Activated CD4-positive, alpha-beta T cell treated with anti-CD3 and anti-CD28 coated beads for 24 hours (primary cell): ENCODE measurements around the gene TMEM50A.
"Not testable (repeated sequence)": the region's sequence is repeated elsewhere in the genome, so short reads cannot be mapped to it uniquely, and the experiment has no call there.

Experiments used
- DNase-seq, 2 donors: peaks; one replicate each; pipeline ENCODE4 v3.0.0-alpha.2; 2020; ENCODE audit warnings: low read depth in 2 of 2

TMEM50A gene

GRCh38 chr1:25336922-25337354 lies 1.2 kb upstream of the TMEM50A start:
- peak in 1 of 2 donors; percentile 3 for DNase-seq

GRCh38 chr1:25337483-25338187 lies 499 bp upstream of the TMEM50A start:
- not testable (repeated sequence) for DNase-seq

GRCh38 chr1:25338986-25339385 lies 852 bp downstream of the TMEM50A start:
- no peak for DNase-seq

- DNase-seq, result no peak
Measured at GRCh38 chr1:25341746-25342145, 3.6 kb downstream of the TMEM50A start.

GRCh38 chr1:25342846-25343245 lies 4.7 kb downstream of the TMEM50A start:
- no peak for DNase-seq

GRCh38 chr1:25343872-25344271 lies 5.7 kb downstream of the TMEM50A start:
- no peak for DNase-seq

- no peak for DNase-seq
Measured at GRCh38 chr1:25347556-25347955, 9.4 kb downstream of the TMEM50A start.

GRCh38 chr1:25349606-25350005 lies 11.5 kb downstream of the TMEM50A start:
- no peak for DNase-seq

- no peak for DNase-seq
Measured at GRCh38 chr1:25355841-25356395, 17.8 kb downstream of the TMEM50A start.

GRCh38 chr1:25356441-25356840 lies 18.3 kb downstream of the TMEM50A start:
- DNase-seq, result no peak

- DNase-seq, result no peak
Measured at GRCh38 chr1:25356848-25357247, 18.7 kb downstream of the TMEM50A start.

- no peak for DNase-seq
Measured at GRCh38 chr1:25360596-25361581, 22.8 kb downstream of the TMEM50A start.

GRCh38 chr1:25361901-25362300 lies 23.8 kb downstream of the TMEM50A start:
- DNase-seq, result no peak

GRCh38 chr1:25362634-25363559 lies 24.8 kb downstream of the TMEM50A start:
- not testable (repeated sequence) for DNase-seq

- DNase-seq, result no peak
Measured at GRCh38 chr1:25369241-25369640, 31.1 kb downstream of the TMEM50A start.

- DNase-seq, result not testable (repeated sequence)
Measured at GRCh38 chr1:25369691-25370271, 31.6 kb downstream of the TMEM50A start.

- not testable (repeated sequence) for DNase-seq
Measured at GRCh38 chr1:25371757-25372156, 33.6 kb downstream of the TMEM50A start.

GRCh38 chr1:25378367-25378766 lies 40.2 kb downstream of the TMEM50A start:
- not testable (repeated sequence) for DNase-seq

GRCh38 chr1:25382543-25382942 lies 44.4 kb downstream of the TMEM50A start:
- not testable (repeated sequence) for DNase-seq

GRCh38 chr1:25383090-25383489 lies 45.0 kb downstream of the TMEM50A start:
- DNase-seq, result not testable (repeated sequence)

GRCh38 chr1:25383875-25384274 lies 45.7 kb downstream of the TMEM50A start:
- DNase-seq, result not testable (repeated sequence)
